A204.1 (cell line): ENCODE measurements around the gene CNPY1.

Experiments
- FAIRE-seq: peaks from 2 replicates; lab custom pipeline; 2012; peaks lifted over from hg19 to GRCh38; lab: Jason Lieb, UNC

Gene CNPY1

DNA sequence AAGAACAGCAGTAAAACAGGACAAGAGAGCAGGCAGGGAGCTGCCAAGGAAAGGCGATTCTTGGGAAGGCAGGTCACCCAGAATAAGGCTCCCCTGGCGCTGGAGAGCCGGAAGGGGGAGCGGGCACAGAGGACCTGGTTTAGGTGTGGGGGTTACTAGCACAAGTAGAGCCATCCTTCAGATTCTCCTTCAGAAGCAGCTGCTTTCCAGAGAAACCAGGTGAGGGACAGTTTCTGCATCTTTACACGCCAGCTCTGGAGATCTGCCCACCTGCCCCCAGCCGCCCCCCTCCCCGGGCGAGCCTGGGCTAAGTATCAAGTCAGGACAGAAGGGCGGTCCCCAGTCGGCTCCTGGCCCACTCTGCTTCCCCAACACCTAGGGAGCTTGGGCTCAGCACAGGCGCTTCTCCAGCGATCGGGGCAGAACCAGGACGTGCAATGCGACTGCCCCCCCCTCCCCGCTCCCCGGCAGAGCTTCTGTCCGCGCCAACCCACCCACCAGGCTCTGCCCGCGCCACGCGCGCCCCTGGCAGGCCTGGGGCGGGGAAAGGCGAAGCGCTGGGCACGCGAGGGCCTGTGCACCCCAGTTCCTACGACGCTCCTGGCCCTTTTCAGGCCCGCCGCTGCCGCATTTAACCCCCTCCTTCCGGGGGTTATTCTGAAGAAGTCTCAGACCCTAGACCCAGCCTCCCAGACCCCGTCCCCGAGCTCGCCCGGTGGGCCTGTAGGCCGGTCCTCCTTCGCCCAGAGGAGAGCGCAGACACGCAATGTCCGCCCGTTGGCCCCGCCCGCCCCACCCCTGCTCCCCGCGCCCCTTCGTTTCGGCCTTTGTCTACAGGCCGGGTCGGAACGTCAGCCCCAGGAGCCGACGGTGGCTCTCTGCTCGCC lies 92.8 kb downstream of the CNPY1 start:
- no peak for FAIRE-seq

DNA sequence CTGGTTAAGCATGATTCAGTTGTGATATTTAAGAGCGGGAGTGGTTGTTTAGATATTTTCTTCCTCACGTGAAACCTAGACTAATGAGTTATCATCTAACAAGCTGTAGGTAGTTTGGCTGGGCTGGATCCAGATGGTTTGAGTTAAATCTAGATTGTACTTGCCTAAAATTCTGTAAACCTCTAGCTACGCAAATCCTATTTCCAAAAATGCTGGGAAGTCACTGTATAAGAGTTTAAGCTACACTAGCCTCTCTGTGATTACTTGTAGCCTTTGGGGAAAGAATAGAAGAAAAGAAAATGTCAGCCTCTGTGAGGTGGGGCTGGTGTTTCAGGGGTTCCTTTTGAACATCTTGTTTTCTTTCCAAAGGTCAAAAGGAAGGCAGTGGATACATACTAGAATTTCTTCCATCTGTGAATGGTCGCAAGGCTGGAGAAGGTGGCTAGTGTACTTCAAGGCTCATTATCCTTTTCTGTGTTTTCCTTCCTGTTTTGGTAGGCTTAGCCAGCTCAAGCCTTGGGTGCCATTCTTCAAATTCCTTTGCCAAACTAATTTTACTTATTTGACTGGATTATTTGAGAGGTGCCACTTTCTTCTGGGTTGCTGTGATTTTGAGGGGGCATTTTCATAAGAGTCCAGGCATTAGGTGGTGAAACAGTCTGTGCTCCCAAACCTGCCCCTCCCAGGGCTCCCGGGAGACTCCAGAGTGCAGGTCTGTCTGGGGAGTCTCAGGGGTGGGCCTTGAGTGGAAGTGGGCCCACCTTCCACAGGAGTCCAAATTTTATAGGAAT lies 93.7 kb downstream of the CNPY1 start:
- FAIRE-seq: no peak

DNA sequence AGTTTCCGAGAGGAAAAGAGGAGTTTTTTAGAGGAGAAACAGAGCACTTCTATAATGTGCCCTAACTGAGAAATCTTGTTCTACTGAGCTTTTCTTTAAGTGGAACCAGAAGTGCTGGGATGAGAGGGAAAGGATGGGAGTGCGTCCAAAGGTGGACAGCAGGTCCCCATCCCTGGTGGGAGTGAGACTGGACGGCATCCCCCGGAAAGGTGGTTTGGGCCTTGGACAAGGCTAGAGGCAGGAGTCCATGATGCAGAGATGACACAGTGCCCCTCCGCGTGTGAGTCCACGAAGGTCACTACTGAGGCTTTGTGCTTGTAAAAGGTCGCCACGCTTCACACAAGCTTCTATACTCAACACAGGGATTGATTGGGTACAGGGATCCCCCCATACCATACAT lies 94.5 kb downstream of the CNPY1 start:
- FAIRE-seq: no peak
